IMR-90 (cell line): ENCODE results near the gene CFAP119. TPM values are rescaled to one million over a fixed set of nuclear protein-coding genes. Genes with fewer than 3 reads are reported as not detected.
A peak's percentile ranks its signal among the peaks of the same experiment; 100 is the strongest.

ENCODE experiments used
- ATAC-seq: fragments of 200-7000 bp; cut with Tn5 transposase; 2 replicates; pipeline ENCODE4 v1.9.1; 2020; ENCODE audit warnings: low read depth, mild to moderate bottlenecking, moderate library complexity
- BruUV-seq: library from RNA; stranded (reverse); fragments of 400-500 nt; replicated peaks from 2 replicates; lab custom pipeline; 2021; lab: Mats Ljungman, UMichigan
- CTCF ChIA-PET: fragments of 300-600 bp; formaldehyde crosslinking; extraction: SDS; loops from one replicate; lab custom pipeline; 2021; ENCODE audit warnings: antibody characterized with exemption; lab: Yijun Ruan, JAX
- POLR2A ChIA-PET: fragments of 300-600 bp; sonication (Branson Sonifier 250); formaldehyde crosslinking; loops from one replicate; lab custom pipeline; 2022; ENCODE audit warnings: antibody characterized with exemption; ENCODE audit not compliant: unreplicated experiment; lab: Charles Lee
- DNase-seq: peaks from one replicate; pipeline ENCODE4 v3.0.0; 2013
- H2AFZ ChIP-seq: replicated peaks from 2 replicates; pipeline ENCODE3; 2013; ENCODE audit warnings: low read length, mild to moderate bottlenecking; ENCODE audit not compliant: poor library complexity
- H2AK5ac ChIP-seq: 2 replicates; pipeline ENCODE4 v1.6.1; 2013; ENCODE audit warnings: low read depth, low read length, inconsistent platforms
- H2AK9ac ChIP-seq: replicated peaks from 2 replicates; pipeline ENCODE3; 2013; ENCODE audit warnings: mild to moderate bottlenecking, low read depth, low read length, moderate library complexity; ENCODE audit not compliant: poor library complexity
- H2BK120ac ChIP-seq: 2 replicates; pipeline ENCODE4 v1.6.1; 2013; ENCODE audit warnings: low read depth, low read length, inconsistent platforms
- H2BK15ac ChIP-seq: 3 replicates; pipeline ENCODE4 v1.6.1; 2013; ENCODE audit warnings: low read depth, low read length, inconsistent platforms
- H2BK20ac ChIP-seq: 2 replicates; pipeline ENCODE4 v1.6.1; 2013; ENCODE audit warnings: low read depth, mild to moderate bottlenecking, inconsistent platforms, low read length, moderate library complexity
- H2BK5ac ChIP-seq: 2 replicates; pipeline ENCODE4 v1.6.1; 2013; ENCODE audit warnings: mild to moderate bottlenecking, low read depth, low read length, inconsistent platforms; ENCODE audit not compliant: poor library complexity, severe bottlenecking
- H3K14ac ChIP-seq: replicated peaks from 2 replicates; pipeline ENCODE4 v1.6.1; 2013; ENCODE audit warnings: low read depth, low read length, inconsistent platforms
- H3K18ac ChIP-seq: 2 replicates; pipeline ENCODE4 v1.6.1; 2013; ENCODE audit warnings: low read depth, low read length, control low read depth
- H3K23ac ChIP-seq: 2 replicates; pipeline ENCODE4 v1.6.1; 2013; ENCODE audit warnings: low read depth, low read length, inconsistent platforms
- H3K27ac ChIP-seq: 2 replicates; pipeline ENCODE4 v1.5.1; 2013; ENCODE audit warnings: mild to moderate bottlenecking, control low read depth, low read length; ENCODE audit not compliant: insufficient read depth
- H3K27me3 ChIP-seq: 2 replicates; pipeline ENCODE4 v1.6.1; 2013; ENCODE audit warnings: low read length; ENCODE audit not compliant: control insufficient read depth, insufficient read depth
- H3K36me3 ChIP-seq: 2 replicates; pipeline ENCODE4 v1.6.1; 2013; ENCODE audit warnings: low read length, mixed read lengths; ENCODE audit not compliant: control insufficient read depth, insufficient read depth
- H3K4ac ChIP-seq: 2 replicates; pipeline ENCODE4 v1.6.1; 2013; ENCODE audit warnings: low read depth, low read length, inconsistent platforms
- H3K4me1 ChIP-seq: 2 replicates; pipeline ENCODE4 v1.6.1; 2013; ENCODE audit warnings: low read length, mixed read lengths; ENCODE audit not compliant: control insufficient read depth, insufficient read depth
- H3K4me2 ChIP-seq: 2 replicates; pipeline ENCODE4 v1.6.1; 2013; ENCODE audit warnings: low read depth, mild to moderate bottlenecking, control low read depth, low read length, moderate library complexity
- H3K4me3 ChIP-seq: 2 replicates; pipeline ENCODE4 v1.5.1; 2013; ENCODE audit warnings: low read depth, mild to moderate bottlenecking, control low read depth, low read length, moderate library complexity; ENCODE audit not compliant: insufficient read depth
- H3K56ac ChIP-seq: 2 replicates; pipeline ENCODE4 v1.6.1; 2013; ENCODE audit warnings: low read length, inconsistent platforms; ENCODE audit not compliant: insufficient read depth; ENCODE audit errors: extremely low read depth
- H3K79me1 ChIP-seq, 2 experiments: 2 replicates each; pipeline ENCODE4 v1.6.1; 2013; ENCODE audit warnings: low read length in 2 of 2, inconsistent platforms in 1 of 2, low read depth in 1 of 2
- H3K9ac ChIP-seq: 2 replicates; pipeline ENCODE4 v1.6.1; 2013; ENCODE audit warnings: low read depth, low read length, control low read depth
- H3K9me1 ChIP-seq: 2 replicates; pipeline ENCODE4 v1.6.1; 2013; ENCODE audit warnings: low read length, inconsistent platforms; ENCODE audit not compliant: insufficient read depth
- H3K9me3 ChIP-seq: 2 replicates; pipeline ENCODE4 v1.6.1; 2013; ENCODE audit warnings: low read length; ENCODE audit not compliant: control insufficient read depth, insufficient read depth
- H4K20me1 ChIP-seq: 2 replicates; pipeline ENCODE4 v1.6.1; 2013; ENCODE audit warnings: low read length, inconsistent platforms; ENCODE audit not compliant: insufficient read depth
- H4K5ac ChIP-seq: 2 replicates; pipeline ENCODE4 v1.6.1; 2013; ENCODE audit warnings: mild to moderate bottlenecking, low read depth, low read length, control low read depth
- H4K8ac ChIP-seq, 2 experiments: 2 replicates each; pipeline ENCODE4 v1.6.1; 2013; ENCODE audit warnings: low read depth in 2 of 2, low read length in 2 of 2, control low read depth in 1 of 2, inconsistent platforms in 1 of 2
- H4K91ac ChIP-seq: 2 replicates; pipeline ENCODE4 v1.6.1; 2013; ENCODE audit warnings: low read depth, low read length, inconsistent platforms; ENCODE audit not compliant: insufficient read depth
- FOS ChIP-seq: fragments of 150-350 bp; IDR thresholded peaks from 2 replicates; pipeline ENCODE4 v1.6.1; 2016; ENCODE audit warnings: low read depth, low read length
- MAZ ChIP-seq: IDR thresholded peaks from 2 replicates; pipeline ENCODE4 v1.6.1; 2012; ENCODE audit warnings: low read depth, mild to moderate bottlenecking, low read length, improper control_type of control experiment, moderate library complexity, borderline replicate concordance
- WGBS, 2 experiments: methylation state at CpG; one replicate each; pipeline versions ENCODE4 v1.1.5 to v1.1.7; 2013; ENCODE audit warnings: missing lambda C conversion rate in 2 of 2; ENCODE audit not compliant: insufficient read length in 1 of 2; ENCODE audit errors: extremely low coverage in 2 of 2; 5-methylcytosine and 5-hydroxymethylcytosine counted together
- dilution Hi-C: fragments of 300-500 bp; cut with HindIII; formaldehyde crosslinking; loops from one replicate; pipeline ENCODE4 v1.14.3; 2018; ENCODE audit warnings: low sequenced_read_pairs; ENCODE audit not compliant: unreplicated experiment
- in situ Hi-C: fragments of 300-500 bp; cut with MboI; formaldehyde crosslinking; loops from 3 replicates; pipeline ENCODE4 v1.14.3; 2019; ENCODE audit warnings: low sequenced_read_pairs, inconsistent platforms, mixed read lengths
- intact Hi-C: fragments of 100-400 bp; cut with micrococcal nuclease; formaldehyde crosslinking; loops from 2 replicates; pipeline ENCODE4 v1.10.0; 2022
- polyA plus RNA-seq, 3 experiments: library from polyadenylated mRNA; depleted of rRNA; stranded (reverse); fragments of >200 nt; gene quantifications; 2 replicates each; pipeline ENCODE4 v1.2.3, GENCODE V29; 2012; ENCODE audit warnings: low replicate concordance in 1 of 3
- total RNA-seq: library from RNA; depleted of rRNA; stranded (reverse); fragments of >200 nt; gene quantifications from 2 replicates; pipeline ENCODE4 v1.2.3, GENCODE V29; 2012

Gene CFAP119
- total and polyA plus RNA-seq, 2 of the 4 experiments (the other 2 are of a cell fraction), result 0.90 to 7.6 TPM

- Histone ChIP-seq H3K9ac (no peak overlapping the region), H2AFZ (peak overlapping the region; percentile 59), H3K27ac (peak overlapping the region; percentile 18; the same call in 1 of the 2 replicates), H3K4me2 (peak overlapping the region; percentile 19; the same call in 1 of the 2 replicates), H4K8ac (peak overlapping the region in 1 of 2 experiments; percentile 81; a peak in 1 of 4 replicates), H3K23ac (no peak overlapping the region; the same call in 1 of the 2 replicates), H4K20me1 (peaks cover 8% of the 10 kb centered on the region; the same call in 1 of the 2 replicates), H3K14ac (peak overlapping the region; percentile 57), H4K5ac (peak overlapping the region; percentile 38; the same call in 1 of the 2 replicates), H3K4ac (peak overlapping the region; percentile 44), H2BK5ac (peak overlapping the region; percentile 85), H3K27me3 (no peaks in the 10 kb centered on the region), H4K91ac (peak overlapping the region; percentile 43), H2AK9ac (peak overlapping the region; percentile 86), H2BK15ac (peak overlapping the region; percentile 31; the same call in 1 of the 3 replicates), H3K9me3 (no peaks in the 10 kb centered on the region), H2AK5ac (peak overlapping the region; percentile 86), H3K4me1 (peaks cover 14% of the 10 kb centered on the region), H3K18ac (peak overlapping the region; percentile 16; the same call in 1 of the 2 replicates), H3K36me3 (peaks cover 44% of the 10 kb centered on the region), H3K56ac (no peak overlapping the region), H2BK20ac (peak overlapping the region; percentile 57; the same call in 1 of the 2 replicates), H3K4me3 (no peak overlapping the region), H3K79me1 (peaks cover 12 to 43% of the 10 kb centered on the region in 2 experiments), H2BK120ac (peak overlapping the region; percentile 33; the same call in 1 of the 2 replicates), H3K9me1 (peaks cover 16% of the 10 kb centered on the region)
- WGBS, 2 experiments, result no CpG with 5 or more reads among the region's 6 CpGs
- peak; percentile 92 for DNase-seq
- BruUV-seq, result no TSS peak
- peak; percentile 88 for ATAC-seq
- ChIA-PET CTCF (no interaction called here), POLR2A (no interaction called here)
- in situ Hi-C loops, result no loop called here
- intact Hi-C loops, result no loop called here
- no peak for TF ChIP-seq MAZ
- TF ChIP-seq FOS, result peak; percentile 69; the same call in 1 of the 2 replicates
- dilution Hi-C loops, result no loop called here
These were observed 20.4 kb downstream of the CFAP119 start for GRCh38 chr16:30741461-30741914.
